OCI-LY1 (cell line): Measurements from ENCODE around the gene NOTCH1.

Experiments
- CTCF ChIP-seq: fragments of 200-600 bp; sonication (generic), shearing (Covaris generic); IDR thresholded peaks from 2 replicates; pipeline ENCODE4 v1.5.1; 2017; ENCODE audit warnings: mild to moderate bottlenecking, antibody characterized with exemption, low read length, moderate library complexity, mixed read lengths
- EZH2 ChIP-seq: fragments of 200-600 bp; sonication (generic), shearing (Covaris generic); IDR thresholded peaks from 2 replicates; pipeline ENCODE4 v1.8.0; 2017; ENCODE audit warnings: borderline replicate concordance, mixed run types, mild to moderate bottlenecking, antibody characterized with exemption, low read length, moderate library complexity, mixed read lengths

DNA sequence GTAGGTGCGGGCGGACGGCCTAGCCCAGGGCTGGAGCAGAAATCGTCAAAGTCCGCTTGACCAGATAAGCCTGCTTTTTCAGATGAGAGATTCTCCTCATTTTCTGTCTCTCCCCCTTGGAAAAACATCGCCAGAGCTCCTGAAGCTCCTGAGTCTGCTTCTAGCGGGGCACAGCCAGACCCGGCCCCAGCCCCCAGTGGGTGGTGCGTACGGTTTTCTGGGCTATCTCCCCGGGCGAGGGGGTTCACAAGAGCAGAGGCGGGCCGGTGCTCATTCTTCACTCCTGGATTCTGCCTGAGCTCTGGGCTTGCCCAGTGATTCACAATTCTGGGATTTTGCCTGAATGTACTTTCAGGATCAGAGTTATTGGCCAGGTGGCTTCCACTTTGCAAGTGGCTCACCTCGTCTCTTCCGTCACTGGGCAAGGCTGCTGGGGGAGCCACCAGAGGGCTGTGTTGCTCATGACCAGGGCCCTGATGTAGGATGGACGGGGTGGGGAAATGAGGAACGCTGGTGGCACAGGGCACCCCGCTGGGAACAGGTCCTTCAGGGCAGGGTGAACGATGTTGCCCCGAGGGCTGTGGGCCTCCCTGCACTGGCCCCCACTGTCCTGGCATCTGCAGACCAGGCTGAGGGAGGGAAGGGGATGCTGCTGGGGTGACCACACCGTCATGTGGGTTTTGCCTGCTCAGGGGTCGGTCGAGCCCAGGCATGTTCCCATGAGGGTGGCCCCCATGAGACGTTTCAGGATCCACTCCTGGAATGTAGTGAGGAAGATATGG lies 69.3 kb downstream of the NOTCH1 start:
- TF ChIP-seq CTCF (no peak), EZH2 (no peak)
